GM12874 (cell line): Measurements from ENCODE around the gene HDAC4.

ENCODE experiments used
- CTCF ChIP-seq: IDR thresholded peaks from 2 replicates; pipeline ENCODE4 v1.5.1; 2011; ENCODE audit warnings: low read depth, mild to moderate bottlenecking, control low read depth, low read length, moderate library complexity; ENCODE audit not compliant: insufficient read depth

HDAC4 gene

GRCh38 chr2:239343946-239344856 lies 56.6 kb downstream of the HDAC4 start:
- TF ChIP-seq CTCF: no peak

- TF ChIP-seq CTCF: no peak
These were observed 57.4 kb downstream of the HDAC4 start for GRCh38 chr2:239343460-239343859.

GRCh38 chr2:239341840-239342239 lies 59.0 kb downstream of the HDAC4 start:
- TF ChIP-seq CTCF: no peak

- no peak for TF ChIP-seq CTCF
These were observed 59.6 kb downstream of the HDAC4 start for GRCh38 chr2:239341146-239341732.

- TF ChIP-seq CTCF: no peak
These were observed 60.9 kb downstream of the HDAC4 start for GRCh38 chr2:239339726-239340601.

- no peak for TF ChIP-seq CTCF
These were observed 61.6 kb downstream of the HDAC4 start for GRCh38 chr2:239339241-239339640.
